Stimulated activated effector memory CD8-positive, alpha-beta T cell treated with anti-CD3 and anti-CD28 coated beads, Interleukin-12 subunit alpha, Interleukin-12 subunit beta, amount 100 ng/mL, for 72 hours (primary cell): ENCODE results near the gene ZNF653.
"Not testable (repeated sequence)": the region's sequence is repeated elsewhere in the genome, so short reads cannot be mapped to it uniquely, and the experiment has no call there.

Experiments used
- ATAC-seq: fragments of 150-1000 bp; cut with Tn5 transposase; 2 replicates; pipeline ENCODE4 v1.10.0; 2021
- DNase-seq, 2 donors: peaks; one replicate each; pipeline ENCODE4 v3.0.0; 2021 to 2022; ENCODE audit warnings: low spot score in 2 of 2
- H3K27ac Mint-ChIP-seq: one replicate; pipeline ENCODE4 v1.8.0; 2022; ENCODE audit warnings: mild to moderate bottlenecking, mixed read lengths
- H3K36me3 Mint-ChIP-seq: one replicate; pipeline ENCODE4 v1.8.0; 2022; ENCODE audit warnings: mild to moderate bottlenecking, mixed read lengths
- H3K4me1 Mint-ChIP-seq: one replicate; pipeline ENCODE4 v1.8.0; 2022; ENCODE audit warnings: mixed read lengths
- H3K4me3 Mint-ChIP-seq: one replicate; pipeline ENCODE4 v1.8.0; 2022; ENCODE audit warnings: mild to moderate bottlenecking, mixed read lengths
- H3K9me3 Mint-ChIP-seq: one replicate; pipeline ENCODE4 v1.8.0; 2022; ENCODE audit warnings: mixed read lengths

ZNF653 gene

GRCh38 chr19:11445141-11445540 is 60.5 kb downstream of the ZNF653 start:
- H3K27ac Mint-ChIP-seq: peak overlapping the region; percentile 69
- H3K36me3 Mint-ChIP-seq: peaks cover 83% of the 10 kb centered on the region
- no peak overlapping the region for H3K4me3 Mint-ChIP-seq
- DNase-seq (no peak), ATAC-seq (no peak)
- peaks cover 21% of the 10 kb centered on the region for H3K4me1 Mint-ChIP-seq
- H3K9me3 Mint-ChIP-seq: no peaks in the 10 kb centered on the region

DNA sequence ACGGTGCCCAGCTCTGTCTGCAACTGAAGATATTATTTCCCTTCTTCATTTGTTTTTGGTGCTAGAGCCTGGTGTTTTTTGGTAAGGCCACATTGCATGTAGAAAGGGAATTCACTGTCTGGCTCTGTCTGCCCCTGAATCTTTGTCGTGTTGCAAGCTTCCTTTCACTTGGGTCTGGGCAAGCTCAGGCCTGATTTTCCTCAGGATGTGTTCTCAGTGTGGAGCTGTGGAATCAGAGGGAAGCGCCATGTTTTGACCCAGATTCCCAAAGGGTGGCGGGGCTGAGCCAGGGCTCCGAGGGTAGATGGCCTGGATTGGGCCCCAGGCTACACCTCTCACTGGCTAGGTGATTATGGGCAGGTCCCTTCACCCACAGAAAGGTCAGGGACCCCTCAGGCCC is 61.6 kb downstream of the ZNF653 start:
- H3K9me3 Mint-ChIP-seq: no peaks in the 10 kb centered on the region
- H3K36me3 Mint-ChIP-seq: peaks cover 83% of the 10 kb centered on the region
- no peak for ATAC-seq
- no peak for DNase-seq
- H3K4me3 Mint-ChIP-seq: no peak overlapping the region
- peaks cover 21% of the 10 kb centered on the region for H3K4me1 Mint-ChIP-seq
- H3K27ac Mint-ChIP-seq: no peak overlapping the region

GRCh38 chr19:11437955-11438354 is 67.7 kb downstream of the ZNF653 start:
- H3K27ac Mint-ChIP-seq: no peak overlapping the region
- ATAC-seq (no peak), DNase-seq (no peak)
- H3K4me3 Mint-ChIP-seq: peak overlapping the region; percentile 100
- peaks cover 91% of the 10 kb centered on the region for H3K36me3 Mint-ChIP-seq
- no peaks in the 10 kb centered on the region for H3K9me3 Mint-ChIP-seq
- peaks cover 39% of the 10 kb centered on the region for H3K4me1 Mint-ChIP-seq

DNA sequence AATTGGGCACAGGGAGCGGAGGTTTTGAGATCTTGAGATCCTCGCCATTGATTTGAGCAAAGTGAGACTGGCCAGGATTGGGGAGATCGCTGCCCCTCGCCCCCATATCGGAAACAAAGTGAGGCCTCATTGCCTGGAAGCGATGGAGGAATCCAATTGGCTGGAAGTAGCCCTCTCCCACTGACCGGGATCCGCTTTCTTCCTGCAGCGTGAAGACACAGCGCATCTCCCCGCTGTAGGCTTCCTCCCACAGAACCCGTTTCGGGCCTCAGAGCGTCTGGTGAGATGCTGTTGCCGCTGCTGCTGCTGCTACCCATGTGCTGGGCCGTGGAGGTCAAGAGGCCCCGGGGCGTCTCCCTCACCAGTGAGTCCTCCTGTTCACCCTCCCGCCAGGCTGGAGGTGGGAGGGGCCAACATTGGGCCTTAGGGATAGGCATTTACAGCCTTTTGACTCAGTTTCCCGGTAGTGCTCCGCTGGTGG is 69.8 kb downstream of the ZNF653 start:
- ATAC-seq: no peak
- Mint-ChIP-seq H3K4me1 (peaks cover 26% of the 10 kb centered on the region), H3K36me3 (peaks cover 70% of the 10 kb centered on the region), H3K9me3 (no peaks in the 10 kb centered on the region), H3K27ac (peak overlapping the region; percentile 99), H3K4me3 (peak overlapping the region; percentile 100)
- DNase-seq: peak in 1 of 2 donors; percentile 67

GRCh38 chr19:11435057-11435832 is 70.4 kb downstream of the ZNF653 start, which contains the start of the genes ODAD3 and PRKCSH:
TSS of gene ODAD3 (minus strand) at chr19:11435121. CDS start at chr19:11435016, 105 bp downstream.
TSS of gene PRKCSH (plus strand) at chr19:11435635. CDS start at chr19:11436118, 483 bp downstream.
- H3K27ac Mint-ChIP-seq: peak within 1 kb of the TSS; percentile 99
- H3K36me3 Mint-ChIP-seq: peaks cover 64% of the 10 kb centered on the region
- no peaks in the 10 kb centered on the region for H3K9me3 Mint-ChIP-seq
- DNase-seq (peak; percentile 92 to 99), ATAC-seq (peak; percentile 95)
- H3K4me3 Mint-ChIP-seq: peak within 1 kb of the TSS; percentile 100
- peaks cover 23% of the 10 kb centered on the region for H3K4me1 Mint-ChIP-seq

GRCh38 chr19:11434703-11435056 is 71.0 kb downstream of the ZNF653 start:
- no peak for DNase-seq
- peak; percentile 31 for ATAC-seq
- H3K36me3 Mint-ChIP-seq: peaks cover 58% of the 10 kb centered on the region
- H3K27ac Mint-ChIP-seq: peak overlapping the region; percentile 99
- H3K4me1 Mint-ChIP-seq: peaks cover 23% of the 10 kb centered on the region
- H3K9me3 Mint-ChIP-seq: no peaks in the 10 kb centered on the region
- peak overlapping the region; percentile 100 for H3K4me3 Mint-ChIP-seq

- Mint-ChIP-seq H3K4me1 (peaks cover 23% of the 10 kb centered on the region), H3K4me3 (peak overlapping the region; percentile 100), H3K36me3 (peaks cover 47% of the 10 kb centered on the region)
- H3K27ac Mint-ChIP-seq, DNase-seq, ATAC-seq, H3K9me3 Mint-ChIP-seq: not testable (repeated sequence)
Observed at GRCh38 chr19:11433526-11433925, 72.1 kb downstream of the ZNF653 start.
